Activated T-cell treated with anti-CD3 and anti-CD28 coated beads, Interleukin-2, amount 50 U/mL, for 72 hours (primary cell): ENCODE results near the gene S1PR4. TPM values are rescaled to one million over a fixed set of nuclear protein-coding genes. Genes with fewer than 3 reads are reported as not detected.
"Not testable (repeated sequence)": the region's sequence is repeated elsewhere in the genome, so short reads cannot be mapped to it uniquely, and the experiment has no call there.

Experiments
- ATAC-seq, 2 donors: fragments of 150-1000 bp; cut with Tn5 transposase; replicated peaks in 1 of 2; 2 replicates each; pipeline ENCODE4 v1.10.0; 2021; ENCODE audit warnings: moderate library complexity in 2 of 2, mild to moderate bottlenecking in 1 of 2
- DNase-seq, 2 donors: peaks; one replicate each; pipeline ENCODE4 v3.0.0; 2021 to 2022; ENCODE audit warnings: mixed read lengths in 1 of 2
- H3K27ac Mint-ChIP-seq: one replicate; pipeline ENCODE4 v1.8.0; 2022; ENCODE audit warnings: mild to moderate bottlenecking, moderate library complexity, mixed read lengths
- H3K27me3 Mint-ChIP-seq: one replicate; pipeline ENCODE4 v1.8.0; 2022; ENCODE audit warnings: low read depth, mixed read lengths
- H3K36me3 Mint-ChIP-seq, 2 donors: one replicate each; pipeline ENCODE4 v1.8.0; 2022; ENCODE audit warnings: mixed read lengths in 2 of 2, mild to moderate bottlenecking in 1 of 2; ENCODE audit not compliant: insufficient read depth in 2 of 2
- H3K4me1 Mint-ChIP-seq: one replicate; pipeline ENCODE4 v1.8.0; 2022; ENCODE audit warnings: low read depth, mixed read lengths
- H3K4me3 Mint-ChIP-seq, 2 donors: one replicate each; pipeline ENCODE4 v1.8.0; 2022; ENCODE audit warnings: mild to moderate bottlenecking in 2 of 2, mixed read lengths in 2 of 2, moderate library complexity in 2 of 2
- H3K9me3 Mint-ChIP-seq, 2 donors: one replicate each; pipeline ENCODE4 v1.8.0; 2022; ENCODE audit warnings: mixed read lengths in 2 of 2
- total RNA-seq, 2 donors: library from RNA; stranded (reverse); gene quantifications; one replicate each; pipeline ENCODE4 v1.2.3, GENCODE V29; 2022

The S1PR4 gene
- total RNA-seq, 2 donors from 2014 or later: 41.1 to 43.4 TPM

- H3K27ac Mint-ChIP-seq: no peak overlapping the region
- no peaks in the 10 kb centered on the region for H3K9me3 Mint-ChIP-seq
- DNase-seq: no peak
Observed at GRCh38 chr19:3198901-3199700, 20.5 kb downstream of the S1PR4 start.

GRCh38 chr19:3201072-3201700 lies 22.6 kb downstream of the S1PR4 start:
- no peak for DNase-seq
- H3K4me1 Mint-ChIP-seq: no peaks in the 10 kb centered on the region
- no peak overlapping the region for H3K4me3 Mint-ChIP-seq
- H3K9me3 Mint-ChIP-seq: no peaks in the 10 kb centered on the region
- no peak for ATAC-seq
- no peaks in the 10 kb centered on the region for H3K36me3 Mint-ChIP-seq
- no peaks in the 10 kb centered on the region for H3K27me3 Mint-ChIP-seq
- no peak overlapping the region for H3K27ac Mint-ChIP-seq

More at GRCh38 chr19:3198901-3199700, 20.5 kb downstream of the S1PR4 start:
- no peak for ATAC-seq
- Mint-ChIP-seq H3K27me3 (no peaks in the 10 kb centered on the region), H3K4me3 (no peak overlapping the region), H3K36me3 (no peaks in the 10 kb centered on the region), H3K4me1 (no peaks in the 10 kb centered on the region)

GRCh38 chr19:3201911-3202310 lies 23.3 kb downstream of the S1PR4 start:
- H3K36me3 Mint-ChIP-seq: no peaks in the 10 kb centered on the region
- ATAC-seq (no peak), DNase-seq (no peak)
- H3K27me3 Mint-ChIP-seq: no peaks in the 10 kb centered on the region
- H3K4me3 Mint-ChIP-seq: no peak overlapping the region
- no peaks in the 10 kb centered on the region for H3K9me3 Mint-ChIP-seq
- H3K4me1 Mint-ChIP-seq: no peaks in the 10 kb centered on the region
- no peak overlapping the region for H3K27ac Mint-ChIP-seq

GRCh38 chr19:3202346-3202745 lies 23.8 kb downstream of the S1PR4 start:
- H3K27me3 Mint-ChIP-seq: no peaks in the 10 kb centered on the region
- ATAC-seq: no peak

GRCh38 chr19:3202895-3203294 lies 24.3 kb downstream of the S1PR4 start:
- ATAC-seq, H3K9me3 Mint-ChIP-seq, DNase-seq, H3K4me1 Mint-ChIP-seq, H3K4me3 Mint-ChIP-seq, H3K27me3 Mint-ChIP-seq, H3K36me3 Mint-ChIP-seq, H3K27ac Mint-ChIP-seq: not testable (repeated sequence)

More at GRCh38 chr19:3202346-3202745, 23.8 kb downstream of the S1PR4 start:
- H3K9me3 Mint-ChIP-seq: no peaks in the 10 kb centered on the region
- H3K4me3 Mint-ChIP-seq: no peak overlapping the region
- no peaks in the 10 kb centered on the region for H3K36me3 Mint-ChIP-seq
- no peak overlapping the region for H3K27ac Mint-ChIP-seq
- no peak for DNase-seq
- no peaks in the 10 kb centered on the region for H3K4me1 Mint-ChIP-seq

GRCh38 chr19:3203805-3204645 lies 25.5 kb downstream of the S1PR4 start:
- Mint-ChIP-seq H3K4me1 (no peaks in the 10 kb centered on the region), H3K36me3 (no peaks in the 10 kb centered on the region), H3K27ac (no peak overlapping the region), H3K27me3 (no peaks in the 10 kb centered on the region), H3K9me3 (no peaks in the 10 kb centered on the region), H3K4me3 (no peak overlapping the region)
- DNase-seq (no peak), ATAC-seq (no peak)

- no peaks in the 10 kb centered on the region for H3K9me3 Mint-ChIP-seq
- H3K27ac Mint-ChIP-seq: no peak overlapping the region
- no peak for ATAC-seq
- DNase-seq: no peak
- no peaks in the 10 kb centered on the region for H3K4me1 Mint-ChIP-seq
- H3K36me3 Mint-ChIP-seq: no peaks in the 10 kb centered on the region
- no peaks in the 10 kb centered on the region for H3K27me3 Mint-ChIP-seq
- no peak overlapping the region for H3K4me3 Mint-ChIP-seq
Observed at GRCh38 chr19:3204646-3205275, 26.2 kb downstream of the S1PR4 start.

GRCh38 chr19:3206216-3206953 lies 27.8 kb downstream of the S1PR4 start:
- no peak overlapping the region for H3K4me3 Mint-ChIP-seq
- DNase-seq (no peak), ATAC-seq (no peak)
- H3K36me3 Mint-ChIP-seq: no peaks in the 10 kb centered on the region
- H3K4me1 Mint-ChIP-seq: no peaks in the 10 kb centered on the region
- H3K27ac Mint-ChIP-seq: no peak overlapping the region
- H3K9me3 Mint-ChIP-seq: no peaks in the 10 kb centered on the region
- no peaks in the 10 kb centered on the region for H3K27me3 Mint-ChIP-seq

- Mint-ChIP-seq H3K9me3 (no peaks in the 10 kb centered on the region), H3K4me3 (no peak overlapping the region), H3K27me3 (no peaks in the 10 kb centered on the region), H3K27ac (no peak overlapping the region), H3K36me3 (no peaks in the 10 kb centered on the region), H3K4me1 (no peaks in the 10 kb centered on the region)
- DNase-seq (no peak), ATAC-seq (no peak)
Observed at GRCh38 chr19:3207461-3208242, 29.1 kb downstream of the S1PR4 start.

- DNase-seq (no peak), ATAC-seq (no peak)
- Mint-ChIP-seq H3K27me3 (no peaks in the 10 kb centered on the region), H3K9me3 (no peaks in the 10 kb centered on the region), H3K27ac (no peak overlapping the region), H3K4me1 (no peaks in the 10 kb centered on the region), H3K4me3 (no peak overlapping the region), H3K36me3 (no peaks in the 10 kb centered on the region)
Observed at GRCh38 chr19:3208317-3209207, 30.0 kb downstream of the S1PR4 start.

- DNase-seq (peak; percentile 72 to 74), ATAC-seq (peak; percentile 77 to 84)
- Mint-ChIP-seq H3K27me3 (no peaks in the 10 kb centered on the region), H3K36me3 (no peaks in the 10 kb centered on the region), H3K4me3 (no peak overlapping the region), H3K4me1 (no peaks in the 10 kb centered on the region), H3K9me3 (no peaks in the 10 kb centered on the region), H3K27ac (no peak overlapping the region)
Observed at GRCh38 chr19:3210347-3211017, 31.9 kb downstream of the S1PR4 start.
